H1 (cell line): Measurements from ENCODE around the gene TNFRSF11A. TPM values are rescaled to one million over a fixed set of nuclear protein-coding genes. Genes with fewer than 3 reads are reported as not detected.

ENCODE experiments used
- CTCF ChIA-PET: fragments of 300-600 bp; sonication (Branson Sonifier 250); formaldehyde crosslinking; loops from one replicate; lab custom pipeline; 2021; ENCODE audit not compliant: partially characterized antibody; lab: Charles Lee
- POLR2A ChIA-PET: fragments of 300-600 bp; sonication (Branson Sonifier 250); formaldehyde crosslinking; loops from one replicate; lab custom pipeline; 2021; ENCODE audit warnings: inconsistent platforms; ENCODE audit not compliant: partially characterized antibody; lab: Charles Lee
- DNase-seq, 2 experiments: peaks; one replicate each; pipeline versions ENCODE4 v3.0.0 to v3.0.0-alpha.2; 2010 to 2022; ENCODE audit warnings: low spot score in 2 of 2, low read depth in 1 of 2, mixed read lengths in 1 of 2
- FAIRE-seq: peaks from 2 replicates; lab custom pipeline; 2011; peaks lifted over from hg19 to GRCh38; lab: Jason Lieb, UNC
- H2AFZ ChIP-seq: 2 replicates; pipeline ENCODE4 v1.8.1; 2012; ENCODE audit warnings: low read length, inconsistent platforms
- H2AK5ac ChIP-seq: 2 replicates; pipeline ENCODE4 v1.6.1; 2013; ENCODE audit warnings: low read depth, low read length
- H2BK120ac ChIP-seq: replicated peaks from 2 replicates; pipeline ENCODE3; 2013; ENCODE audit warnings: low read depth, low read length, inconsistent platforms
- H2BK12ac ChIP-seq: 2 replicates; pipeline ENCODE4 v1.6.1; 2013; ENCODE audit warnings: low read depth, low read length
- H2BK15ac ChIP-seq: 2 replicates; pipeline ENCODE4 v1.6.1; 2013; ENCODE audit warnings: low read length
- H2BK20ac ChIP-seq: 2 replicates; pipeline ENCODE4 v1.6.1; 2013; ENCODE audit warnings: low read length
- H2BK5ac ChIP-seq: 2 replicates; pipeline ENCODE4 v1.6.1; 2013; ENCODE audit warnings: low read depth, low read length
- H3K14ac ChIP-seq: 2 replicates; pipeline ENCODE4 v1.6.1; 2013; ENCODE audit warnings: inconsistent platforms; ENCODE audit not compliant: insufficient read length
- H3K18ac ChIP-seq: 2 replicates; pipeline ENCODE4 v1.6.1; 2013; ENCODE audit warnings: low read length; ENCODE audit errors: extremely low read depth
- H3K23ac ChIP-seq: 2 replicates; pipeline ENCODE4 v1.6.1; 2013; ENCODE audit warnings: inconsistent platforms; ENCODE audit not compliant: insufficient read length
- H3K23me2 ChIP-seq: 2 replicates; pipeline ENCODE4 v1.6.1; 2013; ENCODE audit warnings: low read depth, low read length
- H3K27ac ChIP-seq: 2 replicates; pipeline ENCODE4 v1.6.1; 2011; ENCODE audit warnings: low read depth, low read length, inconsistent platforms
- H3K27me3 ChIP-seq, 4 experiments: replicated peaks in 1 of 4; 1 replicate in 1 of 4; 2 replicates in 3 of 4; pipeline versions ENCODE4 v1.6.1 to v1.8.1; 2011 to 2013; ENCODE audit warnings: low read length in 3 of 4, mild to moderate bottlenecking in 3 of 4, inconsistent platforms in 2 of 4, mixed read lengths in 2 of 4, moderate library complexity in 1 of 4; ENCODE audit not compliant: control insufficient read depth in 3 of 4, insufficient read depth in 3 of 4; ENCODE audit errors: extremely low read depth in 1 of 4
- H3K36me3 ChIP-seq, 4 experiments: 2 replicates each; pipeline versions ENCODE4 v1.6.1 to v1.8.1; 2011 to 2013; ENCODE audit warnings: mild to moderate bottlenecking in 4 of 4, low read length in 3 of 4, moderate library complexity in 2 of 4, control low read depth in 1 of 4, inconsistent platforms in 1 of 4; ENCODE audit not compliant: insufficient read depth in 4 of 4, control insufficient read depth in 2 of 4
- H3K4ac ChIP-seq: replicated peaks from 2 replicates; pipeline ENCODE3; 2013; ENCODE audit warnings: low read length, low read depth, mixed read lengths, inconsistent platforms; ENCODE audit not compliant: insufficient read length
- H3K4me1 ChIP-seq, 4 experiments: replicated peaks in 1 of 4; 1 replicate in 1 of 4; 2 replicates in 3 of 4; pipeline versions ENCODE4 v1.6.1 to v1.8.1; 2011 to 2013; ENCODE audit warnings: low read length in 3 of 4, inconsistent platforms in 2 of 4, mixed read lengths in 1 of 4; ENCODE audit not compliant: insufficient read depth in 4 of 4, control insufficient read depth in 3 of 4
- H3K4me2 ChIP-seq, 2 experiments: 2 replicates each; pipeline versions ENCODE4 v1.6.1 to v1.8.1; 2011 to 2013; ENCODE audit warnings: low read depth in 2 of 2, low read length in 2 of 2, control low read depth in 1 of 2, inconsistent platforms in 1 of 2, mild to moderate bottlenecking in 1 of 2; ENCODE audit not compliant: insufficient read depth in 1 of 2
- H3K4me3 ChIP-seq, 4 experiments: fragments of 200-600, 300-600 bp in 1 of 4; sonication (generic), shearing (Covaris generic), sonication (Bioruptor Twin) in 1 of 4; 2 replicates each; pipeline versions ENCODE4 v1.5.1 to v1.8.1; 2011 to 2016; ENCODE audit warnings: low read length in 4 of 4, low read depth in 3 of 4, control low read depth in 2 of 4, inconsistent platforms in 2 of 4, mild to moderate bottlenecking in 2 of 4, mixed read lengths in 1 of 4, moderate library complexity in 1 of 4; ENCODE audit not compliant: insufficient read depth in 2 of 4; ENCODE audit errors: extremely low read depth in 1 of 4
- H3K56ac ChIP-seq: replicated peaks from 2 replicates; pipeline ENCODE3; 2013; ENCODE audit warnings: low read depth, mild to moderate bottlenecking, mixed read lengths, low read length, inconsistent platforms; ENCODE audit not compliant: insufficient read length
- H3K79me1 ChIP-seq: 2 replicates; pipeline ENCODE4 v1.6.1; 2013; ENCODE audit warnings: low read depth, low read length, control low read depth
- H3K79me2 ChIP-seq, 2 experiments: 2 replicates each; pipeline versions ENCODE4 v1.6.1 to v1.8.1; 2012 to 2013; ENCODE audit warnings: low read length in 2 of 2, mild to moderate bottlenecking in 2 of 2, inconsistent platforms in 1 of 2; ENCODE audit not compliant: insufficient read depth in 2 of 2, control insufficient read depth in 1 of 2
- H3K9ac ChIP-seq, 4 experiments: replicated peaks in 1 of 4; 1 replicate in 1 of 4; 2 replicates in 3 of 4; pipeline versions ENCODE4 v1.6.1 to v1.8.1; 2011 to 2013; ENCODE audit warnings: low read depth in 3 of 4, low read length in 3 of 4, control low read depth in 2 of 4, mild to moderate bottlenecking in 2 of 4, moderate library complexity in 2 of 4, inconsistent platforms in 1 of 4; ENCODE audit errors: extremely low read depth in 1 of 4
- H3K9me3 ChIP-seq, 2 experiments: 2 replicates each; pipeline versions ENCODE4 v1.6.1 to v1.8.1; 2012 to 2013; ENCODE audit warnings: mild to moderate bottlenecking in 2 of 2, moderate library complexity in 2 of 2, control low read depth in 1 of 2, inconsistent platforms in 1 of 2, low read depth in 1 of 2, low read length in 1 of 2, mixed read lengths in 1 of 2; ENCODE audit not compliant: insufficient read depth in 2 of 2
- H4K20me1 ChIP-seq, 2 experiments: replicated peaks in 1 of 2; 2 replicates each; pipeline versions ENCODE3 to v1.8.1; 2011 to 2013; ENCODE audit warnings: inconsistent platforms in 2 of 2, low read length in 2 of 2, mild to moderate bottlenecking in 1 of 2; ENCODE audit not compliant: insufficient read depth in 2 of 2, control insufficient read depth in 1 of 2
- H4K5ac ChIP-seq: 2 replicates; pipeline ENCODE4 v1.6.1; 2013; ENCODE audit warnings: low read length, low read depth, mixed read lengths, inconsistent platforms; ENCODE audit not compliant: insufficient read length
- H4K8ac ChIP-seq: 2 replicates; pipeline ENCODE4 v1.8.0; 2013; ENCODE audit warnings: mild to moderate bottlenecking, moderate library complexity, low read length, inconsistent platforms; ENCODE audit not compliant: insufficient read depth; ENCODE audit errors: extremely low read depth
- H4K91ac ChIP-seq: replicated peaks from 2 replicates; pipeline ENCODE3; 2013; ENCODE audit warnings: low read length, mixed read lengths, inconsistent platforms; ENCODE audit not compliant: insufficient read length
- RBBP5 ChIP-seq: IDR thresholded peaks from 2 replicates; pipeline ENCODE4 v1.7.1; 2012; ENCODE audit warnings: low read depth, mild to moderate bottlenecking, inconsistent platforms, low read length, moderate library complexity, borderline replicate concordance
- SP2 ChIP-seq: IDR thresholded peaks from 2 replicates; pipeline ENCODE4 v1.6.1; 2012; ENCODE audit warnings: mild to moderate bottlenecking, low read length, inconsistent platforms
- WGBS, 2 experiments: shearing (Covaris generic) in 1 of 2; methylation state at CpG; one replicate each; pipeline versions ENCODE4 v1.1.6 to v1.1.7; 2013 to 2015; ENCODE audit warnings: low lambda C conversion rate in 2 of 2, mixed read lengths in 2 of 2, inconsistent platforms in 1 of 2, low coverage in 1 of 2, missing lambda C conversion rate in 1 of 2; ENCODE audit not compliant: insufficient replicate concordance in 2 of 2, insufficient coverage in 1 of 2, insufficient read length in 1 of 2; ENCODE audit errors: extremely low coverage in 1 of 2, missing lambda C conversion rate in 1 of 2; 5-methylcytosine and 5-hydroxymethylcytosine counted together
- polyA plus RNA-seq, 7 experiments: library from polyadenylated mRNA; depleted of rRNA in 3 of 7; stranded (reverse) in 5 of 7; unstranded in 2 of 7; fragments of >200 nt in 5 of 7; fragments of 200-250 nt in 2 of 7; gene quantifications; 1 replicate in 5 of 7; 2 replicates in 1 of 7; 4 replicates in 1 of 7; pipeline versions ENCODE4 v1.2.1 to v1.2.3, GENCODE V29; 2011 to 2013; ENCODE audit warnings: missing spikeins in 2 of 7, mixed read lengths in 2 of 7
- total RNA-seq: library from RNA; stranded (reverse); fragmentation: NEBNext Ultra II Directional; extraction: Animal tissue kit (Norgen Biotek cat#: 25700); gene quantifications from 2 replicates; pipeline ENCODE4 v1.2.1, GENCODE V29; 2021

TNFRSF11A gene
- total and polyA plus RNA-seq, 2 of the 8 experiments (the other 6 are each of a cell fraction or from before 2014, with no cell fraction given), result 8.7 to 10.6 TPM

DNA sequence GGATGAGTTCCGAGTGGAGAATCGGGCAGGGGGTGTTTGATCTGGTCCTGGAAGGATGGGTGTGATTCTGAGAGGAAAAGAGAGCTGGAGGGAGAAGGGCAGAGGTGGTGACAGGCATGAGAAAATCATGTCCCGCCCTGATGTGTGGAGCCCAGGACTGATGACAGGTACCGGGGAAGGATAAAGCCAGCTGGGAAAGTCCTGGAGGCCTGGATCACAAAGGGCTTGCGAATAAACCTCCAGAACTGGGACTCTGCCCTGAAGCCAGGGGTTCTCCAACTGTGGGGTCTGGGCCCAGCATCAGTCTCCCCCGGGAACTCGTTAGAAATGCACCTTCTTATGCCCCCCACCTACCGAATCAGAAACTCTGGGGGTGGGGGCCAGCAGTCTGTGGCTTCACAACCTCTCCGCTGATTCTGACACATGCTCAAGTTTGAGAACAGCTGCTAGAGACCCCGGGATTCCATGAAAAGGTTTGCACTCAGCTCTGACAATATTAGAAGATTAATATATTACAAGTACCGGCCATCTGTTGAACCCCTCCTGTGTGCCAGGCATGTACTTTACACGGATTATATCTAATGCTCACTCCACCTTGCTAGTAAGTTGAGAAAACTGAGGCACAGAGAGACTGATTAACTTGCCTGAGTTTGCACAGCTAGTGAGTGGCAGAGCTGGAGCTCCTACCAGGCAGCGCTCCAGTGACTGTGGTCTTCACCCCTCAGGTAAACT is 8.0 kb downstream of the TNFRSF11A start:
- no peak overlapping the region for H3K4ac ChIP-seq
- H3K56ac ChIP-seq, result no peak overlapping the region
- no peak overlapping the region for H2BK20ac ChIP-seq
- ChIA-PET CTCF (interaction anchor here (1.2 to 2.4 kb wide), 3 partner anchors 13 to 58 kb away, joined by 3 to 7 read pairs (median 4); no protein-coding TSS in a partner anchor), POLR2A (interaction anchor here (0.7 kb wide), 1 partner anchor 13 kb away, joined by 3 read pairs; no protein-coding TSS in a partner anchor)
- H3K9ac ChIP-seq, result no peak overlapping the region
- TF ChIP-seq RBBP5 (no peak), SP2 (no peak)
- no peaks in the 10 kb centered on the region for H3K27me3 ChIP-seq
- H4K5ac ChIP-seq, result no peak overlapping the region
- H4K20me1 ChIP-seq, result peaks cover 0 to 1% of the 10 kb centered on the region in 2 experiments
- H3K79me1 ChIP-seq, result peaks cover 6% of the 10 kb centered on the region; the same call in 1 of the 2 replicates
- peaks cover 12 to 22% (median 16%) of the 10 kb centered on the region in 4 experiments for H3K4me1 ChIP-seq
- no peak overlapping the region for H3K4me3 ChIP-seq
- WGBS, 2 experiments, result 90% methylated on average over 12 of the region's 13 CpGs; no CpG with 5 or more reads in 1 of the 2 experiments
- H2AK5ac ChIP-seq, result no peak overlapping the region; the same call in 1 of the 2 replicates
- H3K9me3 ChIP-seq, result no peaks in the 10 kb centered on the region
- no peak overlapping the region for H2BK120ac ChIP-seq
- H3K18ac ChIP-seq, result no peak overlapping the region
- no peak overlapping the region for H3K23ac ChIP-seq
- no peaks in the 10 kb centered on the region for H3K23me2 ChIP-seq
- H3K27ac ChIP-seq, result no peak overlapping the region
- H4K8ac ChIP-seq, result no peak overlapping the region
- no peak overlapping the region for H3K4me2 ChIP-seq
- no peaks in the 10 kb centered on the region for H3K36me3 ChIP-seq
- no peak overlapping the region for H2BK15ac ChIP-seq
- H2BK5ac ChIP-seq, result no peak overlapping the region
- H4K91ac ChIP-seq, result no peak overlapping the region
- peak in 1 of 2 experiments; percentile 31 for DNase-seq
- no peak overlapping the region for H2AFZ ChIP-seq
- FAIRE-seq, result no peak
- peaks cover 0 to 62% of the 10 kb centered on the region in 2 experiments; a peak in 2 of 4 replicates for H3K79me2 ChIP-seq
- no peak overlapping the region for H3K14ac ChIP-seq
- H2BK12ac ChIP-seq, result no peak overlapping the region
